Measurements from ENCODE around the gene CLHC1. TPM values are rescaled to one million over a fixed set of nuclear protein-coding genes. Genes with fewer than 3 reads are reported as not detected.
A peak's percentile ranks its signal among the peaks of the same experiment; 100 is the strongest.
"Not testable (repeated sequence)": the region's sequence is repeated elsewhere in the genome, so short reads cannot be mapped to it uniquely, and the experiment has no call there.

CLHC1 gene
- total and polyA plus RNA-seq, 2 donors, result 9.4 to 20.1 TPM

GRCh38 chr2:55136138-55136541, 96.0 kb downstream of the CLHC1 start:
- peaks cover 10 to 30% of the 10 kb centered on the region in 2 donors for H3K4me1 ChIP-seq (ENCODE audit: control insufficient read depth in 2 of 2, insufficient read depth in 2 of 2, low read length in 2 of 2)
- WGBS, result 83% methylated on average over 4 of the region's 4 CpGs
- no peak overlapping the region for H3K27ac ChIP-seq (ENCODE audit: low read depth in 1 of 2, low read length in 1 of 2)
- no peaks in the 10 kb centered on the region for H3K9me3 ChIP-seq (ENCODE audit: control insufficient read depth in 2 of 2, insufficient read depth in 1 of 2, low read length in 1 of 2)
- no peak overlapping the region for H3K4me3 ChIP-seq (ENCODE audit: low read length in 2 of 2)
- H3K36me3 ChIP-seq (ENCODE audit: control insufficient read depth in 2 of 2, insufficient read depth in 2 of 2, low read length in 1 of 2), result no peaks in the 10 kb centered on the region
- no peaks in the 10 kb centered on the region for H3K27me3 ChIP-seq (ENCODE audit: control insufficient read depth in 2 of 2, insufficient read depth in 1 of 2, low read length in 1 of 2)
- DNase-seq (ENCODE audit: low read depth in 6 of 9, low spot score in 9 of 9), result no peak

GRCh38 chr2:55135491-55135890, 96.6 kb downstream of the CLHC1 start:
- H3K4me1 ChIP-seq (ENCODE audit: control insufficient read depth in 2 of 2, insufficient read depth in 2 of 2, low read length in 2 of 2), result peaks cover 10 to 29% of the 10 kb centered on the region in 2 donors
- no peaks in the 10 kb centered on the region for H3K27me3 ChIP-seq (ENCODE audit: control insufficient read depth in 2 of 2, insufficient read depth in 1 of 2, low read length in 1 of 2)
- no peak for DNase-seq (ENCODE audit: low read depth in 6 of 9, low spot score in 9 of 9)
- H3K36me3 ChIP-seq (ENCODE audit: control insufficient read depth in 2 of 2, insufficient read depth in 2 of 2, low read length in 1 of 2), result no peaks in the 10 kb centered on the region
- no peak overlapping the region for H3K27ac ChIP-seq (ENCODE audit: low read depth in 1 of 2, low read length in 1 of 2)
- H3K9me3 ChIP-seq (ENCODE audit: control insufficient read depth in 2 of 2, insufficient read depth in 1 of 2, low read length in 1 of 2), result no peaks in the 10 kb centered on the region
- H3K4me3 ChIP-seq (ENCODE audit: low read length in 2 of 2), result no peak overlapping the region
- over 99% methylated on average over 2 of the region's 2 CpGs for WGBS

DNA sequence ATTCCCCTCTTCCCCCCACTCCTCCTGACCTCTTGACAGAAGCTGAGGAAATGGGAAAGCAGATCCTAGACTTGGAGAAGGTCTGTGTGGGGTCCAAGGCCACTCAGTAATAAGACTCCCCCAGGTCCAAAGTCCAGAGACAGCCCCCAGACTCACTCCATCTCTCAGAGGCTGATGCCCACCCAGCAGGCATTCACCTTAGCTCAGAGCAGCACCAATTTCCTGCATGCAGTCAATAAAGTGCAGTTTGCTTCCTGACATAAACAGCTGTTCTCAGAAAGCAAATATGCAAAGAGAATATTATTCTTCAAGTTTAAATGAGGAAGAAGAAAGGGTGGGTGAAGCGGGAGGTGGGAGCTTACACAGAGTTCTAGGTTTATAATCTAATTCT, 97.8 kb downstream of the CLHC1 start:
- peak overlapping the region; percentile 53 to 58 for H3K27ac ChIP-seq (ENCODE audit: low read depth in 1 of 2, low read length in 1 of 2)
- peak in 1 of 9 donors; percentile 50 for DNase-seq (ENCODE audit: low read depth in 6 of 9, low spot score in 9 of 9)
- no peaks in the 10 kb centered on the region for H3K27me3 ChIP-seq (ENCODE audit: control insufficient read depth in 2 of 2, insufficient read depth in 1 of 2, low read length in 1 of 2)
- no peaks in the 10 kb centered on the region for H3K9me3 ChIP-seq (ENCODE audit: control insufficient read depth in 2 of 2, insufficient read depth in 1 of 2, low read length in 1 of 2)
- H3K4me1 ChIP-seq (ENCODE audit: control insufficient read depth in 2 of 2, insufficient read depth in 2 of 2, low read length in 2 of 2), result peaks cover 10 to 27% of the 10 kb centered on the region in 2 donors
- 26% methylated on average over 1 of the region's 1 CpG for WGBS
- H3K36me3 ChIP-seq (ENCODE audit: control insufficient read depth in 2 of 2, insufficient read depth in 2 of 2, low read length in 1 of 2), result no peaks in the 10 kb centered on the region
- peak overlapping the region in 1 of 2 donors; percentile 8 for H3K4me3 ChIP-seq (ENCODE audit: low read length in 2 of 2)

GRCh38 chr2:55133467-55134315, 98.4 kb downstream of the CLHC1 start:
- peak in 1 of 9 donors; percentile 56 for DNase-seq (ENCODE audit: low read depth in 6 of 9, low spot score in 9 of 9)
- Histone ChIP-seq H3K27ac (ENCODE audit: low read depth in 1 of 2, low read length in 1 of 2) (peak overlapping the region; percentile 53 to 58), H3K27me3 (ENCODE audit: control insufficient read depth in 2 of 2, insufficient read depth in 1 of 2, low read length in 1 of 2) (no peaks in the 10 kb centered on the region), H3K9me3 (ENCODE audit: control insufficient read depth in 2 of 2, insufficient read depth in 1 of 2, low read length in 1 of 2) (no peaks in the 10 kb centered on the region), H3K36me3 (ENCODE audit: control insufficient read depth in 2 of 2, insufficient read depth in 2 of 2, low read length in 1 of 2) (no peaks in the 10 kb centered on the region), H3K4me1 (ENCODE audit: control insufficient read depth in 2 of 2, insufficient read depth in 2 of 2, low read length in 2 of 2) (peaks cover 10 to 27% of the 10 kb centered on the region in 2 donors), H3K4me3 (ENCODE audit: low read length in 2 of 2) (peak overlapping the region; percentile 8 to 10)
- WGBS, result 17% methylated on average over 10 of the region's 10 CpGs

DNA sequence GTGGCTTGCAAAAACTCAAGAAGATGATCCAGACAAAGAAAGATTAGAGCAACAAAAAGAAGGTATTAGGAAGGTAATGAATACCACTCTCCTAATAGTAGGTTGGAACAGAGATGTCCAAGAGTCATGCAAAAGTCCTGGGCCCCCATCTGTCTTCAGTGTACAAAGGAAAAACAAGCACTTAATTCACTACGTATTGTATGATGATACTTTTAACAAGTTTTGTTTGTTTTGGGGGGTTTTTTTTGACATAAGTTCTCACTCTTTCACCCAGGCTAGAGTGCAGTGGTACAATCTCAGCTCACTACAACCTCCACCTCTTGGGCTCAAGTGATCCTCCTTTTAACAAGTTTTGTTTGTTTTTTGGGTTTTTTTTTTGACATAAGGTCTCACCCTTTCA, 101.2 kb downstream of the CLHC1 start:
- no peak for DNase-seq (ENCODE audit: low read depth in 6 of 9, low spot score in 9 of 9)
- H3K36me3 ChIP-seq (ENCODE audit: control insufficient read depth in 2 of 2, insufficient read depth in 2 of 2, low read length in 1 of 2), result no peaks in the 10 kb centered on the region
- WGBS, result 97% methylated on average over 1 of the region's 1 CpG

GRCh38 chr2:55126643-55127042, 105.5 kb downstream of the CLHC1 start:
- H3K27me3 ChIP-seq (ENCODE audit: control insufficient read depth in 2 of 2, insufficient read depth in 1 of 2, low read length in 1 of 2); H3K4me1 ChIP-seq (ENCODE audit: control insufficient read depth in 2 of 2, insufficient read depth in 2 of 2, low read length in 2 of 2); H3K9me3 ChIP-seq (ENCODE audit: control insufficient read depth in 2 of 2, insufficient read depth in 1 of 2, low read length in 1 of 2); H3K27ac ChIP-seq (ENCODE audit: low read depth in 1 of 2, low read length in 1 of 2); DNase-seq (ENCODE audit: low read depth in 6 of 9, low spot score in 9 of 9); H3K4me3 ChIP-seq (ENCODE audit: low read length in 2 of 2); H3K36me3 ChIP-seq (ENCODE audit: control insufficient read depth in 2 of 2, insufficient read depth in 2 of 2, low read length in 1 of 2): not testable (repeated sequence)
- WGBS, result 98% methylated on average over 4 of the region's 4 CpGs

More for the DNA sequence above, 101.2 kb downstream of the CLHC1 start:
- Histone ChIP-seq H3K27ac (ENCODE audit: low read depth in 1 of 2, low read length in 1 of 2) (no peak overlapping the region), H3K4me1 (ENCODE audit: control insufficient read depth in 2 of 2, insufficient read depth in 2 of 2, low read length in 2 of 2) (peaks cover 10 to 17% of the 10 kb centered on the region in 2 donors), H3K9me3 (ENCODE audit: control insufficient read depth in 2 of 2, insufficient read depth in 1 of 2, low read length in 1 of 2) (no peaks in the 10 kb centered on the region), H3K27me3 (ENCODE audit: control insufficient read depth in 2 of 2, insufficient read depth in 1 of 2, low read length in 1 of 2) (no peaks in the 10 kb centered on the region), H3K4me3 (ENCODE audit: low read length in 2 of 2) (no peak overlapping the region)

Other genes with a start within 250 kb of the CLHC1 start
- gene RTN4, start 181.8 kb downstream of the CLHC1 start, total RNA-seq, result 42.9 TPM
- 183 TPM for gene RTN4, start 181.8 kb downstream of the CLHC1 start, polyA plus RNA-seq
- 2,697 TPM for gene RPS27A, start 395 bp upstream of the CLHC1 start, total RNA-seq
- 3,745 TPM for gene RPS27A, start 395 bp upstream of the CLHC1 start, polyA plus RNA-seq
- 33.0 TPM for gene MTIF2, start 36.9 kb upstream of the CLHC1 start, total RNA-seq
- 29.2 TPM for gene MTIF2, start 36.9 kb upstream of the CLHC1 start, polyA plus RNA-seq
- gene CCDC88A, start 187.6 kb upstream of the CLHC1 start, total RNA-seq, result 40.8 TPM
- 39.6 TPM for gene CCDC88A, start 187.6 kb upstream of the CLHC1 start, polyA plus RNA-seq